ENCODE measurements around the gene TEX29.

DNA sequence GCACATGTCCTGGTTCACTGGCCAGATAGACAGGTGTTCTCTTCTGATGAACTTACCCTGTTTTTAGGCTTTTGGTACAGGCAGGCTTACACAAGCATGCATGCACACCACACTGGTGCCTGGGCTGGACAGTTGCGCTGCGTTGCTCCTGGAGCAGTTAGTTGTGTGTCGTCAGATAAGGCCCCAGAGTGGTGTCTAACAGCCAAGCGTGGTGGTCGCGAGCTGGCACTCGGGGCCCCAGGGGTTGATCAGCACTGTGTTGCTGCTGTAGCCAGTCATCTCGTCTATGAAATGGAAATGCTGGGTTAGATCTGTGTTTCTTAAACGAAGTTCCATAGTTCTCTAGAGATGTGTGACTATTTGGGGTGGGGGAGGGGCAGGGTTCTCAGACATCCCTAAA lies 24.6 kb upstream of the TEX29 start:
- TF ChIP-seq, protein P1, sequence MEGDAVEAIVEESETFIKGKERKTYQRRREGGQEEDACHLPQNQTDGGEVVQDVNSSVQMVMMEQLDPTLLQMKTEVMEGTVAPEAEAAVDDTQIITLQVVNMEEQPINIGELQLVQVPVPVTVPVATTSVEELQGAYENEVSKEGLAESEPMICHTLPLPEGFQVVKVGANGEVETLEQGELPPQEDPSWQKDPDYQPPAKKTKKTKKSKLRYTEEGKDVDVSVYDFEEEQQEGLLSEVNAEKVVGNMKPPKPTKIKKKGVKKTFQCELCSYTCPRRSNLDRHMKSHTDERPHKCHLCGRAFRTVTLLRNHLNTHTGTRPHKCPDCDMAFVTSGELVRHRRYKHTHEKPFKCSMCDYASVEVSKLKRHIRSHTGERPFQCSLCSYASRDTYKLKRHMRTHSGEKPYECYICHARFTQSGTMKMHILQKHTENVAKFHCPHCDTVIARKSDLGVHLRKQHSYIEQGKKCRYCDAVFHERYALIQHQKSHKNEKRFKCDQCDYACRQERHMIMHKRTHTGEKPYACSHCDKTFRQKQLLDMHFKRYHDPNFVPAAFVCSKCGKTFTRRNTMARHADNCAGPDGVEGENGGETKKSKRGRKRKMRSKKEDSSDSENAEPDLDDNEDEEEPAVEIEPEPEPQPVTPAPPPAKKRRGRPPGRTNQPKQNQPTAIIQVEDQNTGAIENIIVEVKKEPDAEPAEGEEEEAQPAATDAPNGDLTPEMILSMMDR (IDR thresholded peaks at IDR 0.05), result no peak
- TF ChIP-seq POLR2A (IDR thresholded peaks at IDR 0.05), result no peak
